ENCODE measurements around the gene STK24.
"Not testable (repeated sequence)": the region's sequence is repeated elsewhere in the genome, so short reads cannot be mapped to it uniquely, and the experiment has no call there.

Gene STK24

GRCh38 chr13:98581971-98582702, 5.2 kb upstream of the STK24 start:
- DNase-seq, result no peak

- DNase-seq, result no peak
These were observed 4.5 kb upstream of the STK24 start for GRCh38 chr13:98581381-98581780.

GRCh38 chr13:98580420-98580819, 3.5 kb upstream of the STK24 start:
- DNase-seq, result no peak

- DNase-seq, result no peak
These were observed 954 bp upstream of the STK24 start for GRCh38 chr13:98577836-98578285.

GRCh38 chr13:98576200-98576945, 534 bp downstream of the STK24 start:
- DNase-seq, result peak in 1 of 2 donors; percentile 58

GRCh38 chr13:98575904-98576199, 1.1 kb downstream of the STK24 start:
- no peak for DNase-seq

GRCh38 chr13:98575009-98575903, 1.7 kb downstream of the STK24 start:
- DNase-seq, result no peak

GRCh38 chr13:98571955-98572662, 4.8 kb downstream of the STK24 start:
- DNase-seq, result no peak

GRCh38 chr13:98570929-98571372, 6.0 kb downstream of the STK24 start:
- DNase-seq, result peak in 1 of 2 donors; percentile 38

- DNase-seq, result not testable (repeated sequence)
These were observed 7.2 kb downstream of the STK24 start for GRCh38 chr13:98569494-98570367.

GRCh38 chr13:98568918-98569317, 8.0 kb downstream of the STK24 start:
- no peak for DNase-seq

- DNase-seq, result no peak
These were observed 9.8 kb downstream of the STK24 start for GRCh38 chr13:98567140-98567539.

- DNase-seq, result no peak
These were observed 11.0 kb downstream of the STK24 start for GRCh38 chr13:98565726-98566565.

GRCh38 chr13:98564204-98564603, 12.7 kb downstream of the STK24 start:
- no peak for DNase-seq

- DNase-seq, result no peak
These were observed 13.8 kb downstream of the STK24 start for GRCh38 chr13:98563071-98563470.

GRCh38 chr13:98559169-98559568, 17.7 kb downstream of the STK24 start:
- DNase-seq, result no peak

GRCh38 chr13:98557937-98558792, 18.7 kb downstream of the STK24 start:
- no peak for DNase-seq

GRCh38 chr13:98556968-98557631, 19.8 kb downstream of the STK24 start:
- peak in 1 of 2 donors; percentile 31 for DNase-seq

All from stimulated activated CD4-positive, alpha-beta T cell treated with anti-CD3 and anti-CD28 coated beads, Interleukin-2, amount 100 ng/mL, for 24 hours (primary cell).